Body of pancreas (tissue), 4 donors: ENCODE measurements around the gene ANXA6. TPM values are rescaled to one million over a fixed set of nuclear protein-coding genes. Genes with fewer than 3 reads are reported as not detected.
A peak's percentile ranks its signal among the peaks of the same experiment; 100 is the strongest.

Experiments
- ATAC-seq: fragments of 150-250 bp; one replicate; pipeline ENCODE4 v1.9.1; 2016
- DNase-seq, 4 donors: peaks; one replicate each; pipeline ENCODE4 v3.0.0-alpha.2; 2019
- H3K27ac ChIP-seq, 4 donors: fragments of 200-600 bp; sonication (generic); 1 replicate in 3 of 4; 2 replicates in 1 of 4; pipeline versions ENCODE4 v1.5.1 to v1.6.1; 2016 to 2019; ENCODE audit warnings: mild to moderate bottlenecking in 1 of 4, mixed read lengths in 1 of 4, moderate library complexity in 1 of 4
- H3K27me3 ChIP-seq, 2 donors: fragments of 200-600 bp; sonication (generic); one replicate each; pipeline ENCODE4 v1.6.0; 2016; ENCODE audit warnings: mild to moderate bottlenecking in 1 of 2
- H3K36me3 ChIP-seq, 2 donors: fragments of 200-600 bp; sonication (generic); replicated peaks in 1 of 2; 2 replicates each; pipeline ENCODE4 v1.5.1; 2016; ENCODE audit warnings: low read depth in 2 of 2; ENCODE audit not compliant: insufficient read depth in 1 of 2
- H3K4me1 ChIP-seq: fragments of 200-600 bp; sonication (generic); one replicate; pipeline ENCODE4 v1.6.0; 2016
- H3K4me3 ChIP-seq, 2 donors: fragments of 200-600 bp; sonication (generic); 1 replicate in 1 of 2; 2 replicates in 1 of 2; pipeline ENCODE4 v1.5.1; 2016 to 2019
- H3K9me3 ChIP-seq, 3 donors: fragments of 200-600 bp; sonication (generic); 1 replicate in 2 of 3; 2 replicates in 1 of 3; pipeline ENCODE4 v1.5.1; 2016
- CTCF ChIP-seq, 7 experiments: fragments of 450-650 bp in 4 of 7; fragments of 200-600 bp in 3 of 7; sonication (generic) in 3 of 7; IDR thresholded peaks; one replicate each; pipeline ENCODE4 v1.5.1; 2016 to 2019; ENCODE audit warnings: antibody characterized with exemption in 7 of 7
- POLR2A ChIP-seq, 3 donors: fragments of 450-650 bp; IDR thresholded peaks; one replicate each; pipeline ENCODE4 v1.6.1; 2016; ENCODE audit warnings: antibody characterized with exemption in 3 of 3, mild to moderate bottlenecking in 2 of 3
- whole genome bisulfite sequencing, 2 donors: methylation state at CpG; one replicate each; pipeline ENCODE4 v1.1.5; 2017; 5-methylcytosine and 5-hydroxymethylcytosine counted together
- intact Hi-C: fragments of 100-400 bp; cut with DNase I; formaldehyde crosslinking; loops from one replicate; pipeline ENCODE4 v1.15.1; 2023
- total RNA-seq, 2 donors: library from RNA; depleted of rRNA; stranded (reverse); fragments of >200 nt; gene quantifications; one replicate each; pipeline ENCODE4 v1.1.0, GENCODE V29; 2016

The ANXA6 gene
- total RNA-seq, 2 donors from 2014 or later = 60.3 to 60.4 TPM

DNA sequence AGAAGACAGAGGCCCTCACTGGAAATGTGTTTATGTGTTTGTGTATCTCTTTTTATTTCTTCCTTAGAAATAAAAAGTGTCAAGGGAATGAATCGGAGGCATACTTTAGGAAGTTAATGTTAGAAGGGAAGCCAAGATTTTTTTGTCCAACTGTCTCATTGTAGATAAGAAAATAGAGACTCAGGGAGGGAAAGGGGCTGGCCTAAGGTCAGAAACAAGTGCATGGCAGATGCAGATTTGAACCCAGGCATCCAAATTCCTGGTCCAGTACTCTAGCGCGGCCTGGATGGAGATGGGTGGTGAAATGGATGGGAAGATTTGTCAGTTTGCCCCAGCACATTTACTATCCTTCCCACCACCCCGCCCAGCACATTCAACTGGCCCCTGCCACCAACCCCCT lies 56.9 kb downstream of the ANXA6 start:
- Histone ChIP-seq H3K27ac (peak overlapping the region; percentile 87 to 89 (median 88)), H3K27me3 (no peaks in the 10 kb centered on the region), H3K4me3 (no peak overlapping the region), H3K9me3 (no peaks in the 10 kb centered on the region), H3K36me3 (no peaks in the 10 kb centered on the region), H3K4me1 (peaks cover 77% of the 10 kb centered on the region)
- intact Hi-C loops = no loop called here
- 74 to 77% methylated on average over 4 of the region's 4 CpGs for WGBS, 2 donors
- ATAC-seq (no peak), DNase-seq (no peak)
- no peak for TF ChIP-seq POLR2A (IDR thresholded peaks at IDR 0.05)
- no peak for TF ChIP-seq CTCF (IDR thresholded peaks at IDR 0.05)

- H3K9me3 ChIP-seq = no peaks in the 10 kb centered on the region
- H3K4me1 ChIP-seq = peaks cover 83% of the 10 kb centered on the region
- H3K4me3 ChIP-seq = no peak overlapping the region
- no peaks in the 10 kb centered on the region for H3K27me3 ChIP-seq
- intact Hi-C loops = no loop called here
- ATAC-seq (no peak), DNase-seq (no peak)
- TF ChIP-seq CTCF (IDR thresholded peaks at IDR 0.05) = no peak
- TF ChIP-seq POLR2A (IDR thresholded peaks at IDR 0.05) = no peak
- WGBS, 2 donors = 70 to 91% methylated on average over 4 of the region's 4 CpGs
- H3K36me3 ChIP-seq = no peaks in the 10 kb centered on the region
- H3K27ac ChIP-seq = peak overlapping the region in 2 of 4 donors; percentile 87 to 89
These were observed 58.8 kb downstream of the ANXA6 start for GRCh38 chr5:151098768-151099121.

- Histone ChIP-seq H3K36me3 (no peaks in the 10 kb centered on the region), H3K4me1 (peaks cover 86% of the 10 kb centered on the region), H3K4me3 (no peak overlapping the region), H3K27me3 (no peaks in the 10 kb centered on the region), H3K27ac (no peak overlapping the region), H3K9me3 (no peaks in the 10 kb centered on the region)
- intact Hi-C loops = no loop called here
- TF ChIP-seq CTCF (IDR thresholded peaks at IDR 0.05) (no peak), POLR2A (IDR thresholded peaks at IDR 0.05) (no peak)
- ATAC-seq = no peak
- 76 to 90% methylated on average over 14 to 16 of the region's 16 CpGs for WGBS, 2 donors
- DNase-seq = no peak
These were observed 59.5 kb downstream of the ANXA6 start for GRCh38 chr5:151097820-151098767.

- Histone ChIP-seq H3K36me3 (no peaks in the 10 kb centered on the region), H3K27ac (peak overlapping the region in 2 of 4 donors; percentile 77 to 82), H3K4me1 (peaks cover 79% of the 10 kb centered on the region), H3K4me3 (no peak overlapping the region), H3K27me3 (no peaks in the 10 kb centered on the region), H3K9me3 (no peaks in the 10 kb centered on the region)
- ATAC-seq (no peak), DNase-seq (no peak)
- intact Hi-C loops = no loop called here
- TF ChIP-seq CTCF (IDR thresholded peaks at IDR 0.05) = no peak
- TF ChIP-seq POLR2A (IDR thresholded peaks at IDR 0.05) = no peak
- WGBS, 2 donors = 55 to 90% methylated on average over 5 to 6 of the region's 6 CpGs
These were observed 60.5 kb downstream of the ANXA6 start for GRCh38 chr5:151097061-151097460.
